HG02970 (cell line): ENCODE measurements around the gene LAP3.
A peak's percentile ranks its signal among the peaks of the same experiment; 100 is the strongest.
"Not testable (repeated sequence)": the region's sequence is repeated elsewhere in the genome, so short reads cannot be mapped to it uniquely, and the experiment has no call there.

Experiments
- ATAC-seq: cut with Tn5 transposase; IDR thresholded peaks from one replicate; pipeline ENCODE4 v1.9.1; 2021; ENCODE audit warnings: mild to moderate bottlenecking, moderate library complexity, moderate number of reproducible peaks; ENCODE audit not compliant: unreplicated experiment, low FRiP score

LAP3 gene

DNA sequence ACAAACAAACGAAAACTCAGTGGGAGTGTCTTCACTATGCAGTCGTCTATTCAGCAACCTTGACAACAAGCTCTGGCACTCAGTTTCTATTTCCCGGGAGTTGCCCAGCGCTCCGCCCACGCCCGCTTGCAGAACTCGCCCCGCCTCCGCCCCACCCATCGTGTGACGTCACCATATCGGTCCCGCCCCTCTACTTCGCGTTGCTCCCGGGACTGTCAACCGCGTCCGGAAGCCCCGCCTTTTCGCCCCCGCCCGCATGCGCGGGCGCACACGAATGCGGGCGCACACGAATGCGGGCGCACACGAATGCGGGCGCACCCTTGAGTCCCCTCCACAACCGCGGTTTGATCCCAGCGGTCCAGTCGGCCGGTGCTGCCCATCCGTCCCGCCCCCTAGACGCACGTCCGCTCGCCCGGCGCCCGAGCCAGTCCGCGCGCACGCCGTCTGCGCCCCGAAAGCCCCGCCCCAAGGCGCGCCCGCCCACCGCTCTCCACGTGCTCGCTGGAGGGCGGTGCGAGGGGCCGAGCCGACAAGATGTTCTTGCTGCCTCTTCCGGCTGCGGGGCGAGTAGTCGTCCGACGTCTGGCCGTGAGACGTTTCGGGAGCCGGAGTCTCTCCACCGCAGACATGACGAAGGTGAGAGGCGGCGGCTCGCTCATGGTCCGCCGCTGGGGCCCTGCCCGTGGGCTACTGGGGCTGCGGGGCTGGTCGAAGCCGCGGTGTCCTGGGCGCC, at the start of gene LAP3:
LAP3 (plus strand) TSS at position 267 of the 733 bp plus-strand sequence; CDS start at position 535, 268 bp downstream.
- ATAC-seq: peak; percentile 82

GRCh38 chr4:17528551-17529165, 48.3 kb upstream of the LAP3 start:
- ATAC-seq: no peak

DNA sequence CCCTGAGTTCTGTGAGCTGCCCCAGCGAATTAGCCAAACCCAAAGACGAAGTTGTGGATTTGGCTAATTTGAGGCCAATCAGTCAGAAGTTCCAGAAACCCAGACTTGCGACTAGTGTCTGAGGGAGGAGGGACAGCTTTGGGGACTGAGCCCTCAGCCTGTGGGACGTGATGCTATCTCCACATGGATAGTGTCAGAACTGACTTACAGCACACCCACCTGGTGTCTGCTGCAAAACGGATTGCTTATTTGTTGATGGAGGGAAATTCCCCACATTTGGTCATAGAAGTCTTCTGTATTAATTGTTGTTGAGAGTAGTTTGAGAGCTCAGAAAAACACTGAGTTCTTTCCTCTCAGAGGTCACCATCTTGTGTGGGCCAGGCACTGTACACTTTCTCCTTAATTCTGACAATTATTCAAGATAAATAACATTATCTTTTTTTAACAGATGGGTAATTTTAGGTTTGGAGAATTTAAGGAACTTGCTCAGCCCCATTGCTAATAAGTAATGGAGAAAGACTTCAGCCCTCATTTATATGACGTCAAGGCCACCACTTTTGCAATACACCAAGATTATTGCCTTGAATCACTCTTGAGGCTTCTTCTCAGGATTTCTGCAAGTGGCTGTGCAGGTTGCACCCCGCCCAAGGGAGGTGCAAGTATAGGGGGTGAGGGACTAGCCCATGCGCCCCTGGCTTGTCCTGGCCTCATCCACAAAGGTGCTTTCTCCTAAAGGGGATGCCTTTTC, 45.3 kb upstream of the LAP3 start:
- no peak for ATAC-seq

DNA sequence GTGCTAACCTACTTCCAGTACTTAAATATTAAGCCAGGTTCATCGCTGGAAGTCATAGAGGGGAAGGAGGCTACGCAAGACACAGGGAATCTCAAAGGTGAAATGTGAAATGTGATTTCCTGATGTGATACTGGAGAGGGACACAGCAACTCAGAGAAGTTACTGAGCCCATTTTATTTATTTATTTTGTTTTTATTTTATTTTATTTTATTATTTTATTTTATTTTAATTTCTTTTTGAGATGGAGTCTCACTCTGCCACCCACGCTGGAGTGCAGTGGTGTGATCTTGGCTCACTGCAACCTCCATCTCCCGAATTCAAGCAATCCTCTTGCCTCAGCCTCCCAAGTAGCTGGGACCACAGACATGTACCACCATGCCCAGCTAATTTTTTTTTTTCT, 42.3 kb upstream of the LAP3 start:
- no peak for ATAC-seq

DNA sequence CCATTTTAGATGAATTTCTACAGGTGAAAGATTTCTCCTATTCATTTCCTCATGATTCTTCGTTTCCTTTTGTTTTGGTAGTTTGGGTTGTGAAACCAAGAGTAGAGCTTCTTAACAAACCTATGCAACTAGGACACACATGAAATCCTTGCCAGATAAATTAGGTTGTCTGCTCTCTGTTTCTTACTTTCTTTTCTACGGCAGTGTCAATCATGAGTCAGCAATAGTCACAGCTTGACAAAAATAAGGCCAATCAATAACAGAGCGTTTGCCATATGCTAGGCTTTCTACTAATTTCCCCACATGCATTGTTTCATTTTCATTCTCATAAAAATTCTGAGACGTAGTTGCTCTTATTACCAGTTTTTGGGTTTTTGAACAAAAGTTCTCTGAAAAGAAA, 41.8 kb upstream of the LAP3 start:
- no peak for ATAC-seq

- ATAC-seq: no peak
These were observed 41.1 kb upstream of the LAP3 start for GRCh38 chr4:17535906-17536305.

DNA sequence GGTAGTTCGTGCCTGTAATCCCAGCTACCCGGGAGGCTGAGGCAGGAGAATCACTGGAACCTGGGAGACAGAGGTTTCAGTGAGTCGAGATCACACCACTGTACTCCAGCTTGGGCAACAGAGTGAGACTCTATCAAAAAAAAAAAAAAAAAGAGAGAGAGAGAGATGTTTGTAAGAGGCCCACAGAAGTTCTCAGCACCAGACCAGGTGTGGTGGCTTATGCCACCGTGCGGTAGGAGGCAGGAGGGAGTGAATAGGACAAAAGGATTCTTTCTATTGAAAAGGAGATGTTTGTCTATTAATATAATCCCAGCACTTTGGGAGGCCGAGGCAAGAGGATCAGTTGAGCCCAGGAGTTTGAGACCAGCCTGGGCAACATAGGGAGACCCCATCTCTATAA, 39.9 kb upstream of the LAP3 start:
- ATAC-seq: not testable (repeated sequence)

DNA sequence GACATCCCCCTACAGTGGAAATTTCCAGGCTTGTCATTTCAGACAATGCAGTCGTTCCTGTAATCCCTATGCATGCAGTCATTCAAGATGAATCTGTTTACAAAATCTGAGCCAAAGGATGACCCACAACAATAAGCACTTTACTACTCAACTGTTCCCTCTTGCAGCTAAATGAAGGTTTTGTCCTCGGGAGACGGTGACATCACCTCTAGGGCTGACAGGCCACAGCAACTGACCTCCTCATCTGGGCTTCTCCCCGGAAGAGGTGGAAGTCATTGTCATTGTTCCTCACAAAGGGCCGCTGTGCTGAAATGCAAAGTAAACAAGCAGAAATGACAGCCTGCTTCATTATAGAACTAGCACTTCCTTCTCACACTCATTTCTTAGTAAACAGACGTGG, 32.8 kb upstream of the LAP3 start:
- no peak for ATAC-seq

DNA sequence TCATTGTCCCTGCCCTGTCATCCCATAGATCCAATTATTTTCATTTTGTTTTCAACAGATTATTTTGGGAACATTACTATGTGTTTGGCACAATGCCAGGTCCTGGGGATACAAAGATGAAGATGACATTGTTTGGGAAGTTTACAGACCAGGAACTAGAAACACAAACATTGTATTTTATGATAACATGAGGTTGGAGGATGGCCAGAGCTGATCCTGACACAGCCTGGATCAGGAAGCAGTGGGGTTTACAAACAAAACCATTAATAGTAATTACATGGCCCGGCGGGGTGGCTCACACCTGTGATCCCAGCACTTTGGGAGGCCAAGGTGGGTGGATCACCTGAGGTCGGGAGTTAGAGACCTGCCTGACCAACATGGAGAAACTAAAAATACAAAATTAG, 32.2 kb upstream of the LAP3 start:
- ATAC-seq: no peak

DNA sequence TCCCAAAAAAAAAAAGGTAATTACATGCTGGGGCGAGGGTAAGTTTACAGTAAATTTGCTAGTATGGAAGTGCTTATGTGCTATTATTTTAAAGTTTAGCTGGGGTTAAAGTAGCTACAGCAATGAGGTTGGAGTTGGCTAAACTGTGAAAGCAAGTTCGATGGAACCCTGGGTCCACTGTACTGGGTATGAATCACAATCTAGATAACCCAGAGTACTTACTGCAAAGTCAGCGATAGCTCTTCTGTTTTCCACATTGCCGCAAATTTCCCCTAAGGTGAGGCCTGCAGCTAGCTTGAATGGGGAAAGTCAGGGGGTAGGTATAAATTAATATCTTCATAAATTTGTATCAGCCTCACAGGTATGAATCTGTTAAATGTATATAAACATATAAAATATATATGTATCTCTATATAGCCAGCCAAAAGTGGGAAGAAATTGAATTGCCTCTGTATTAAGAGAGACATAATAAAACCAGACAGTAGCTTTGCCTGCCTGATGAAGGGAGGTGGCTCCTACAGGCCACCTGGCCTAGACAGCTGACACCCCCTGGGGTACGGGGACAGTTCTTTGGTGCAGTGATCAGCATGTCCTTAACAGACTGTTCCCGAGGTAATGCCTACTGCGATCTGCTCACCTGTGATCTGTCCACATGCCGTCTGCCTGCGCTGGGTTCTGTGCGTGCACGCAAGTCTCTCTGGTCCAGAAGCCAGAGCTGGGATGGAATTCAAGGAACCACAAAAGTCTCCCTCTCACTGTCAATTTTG, 31.4 kb upstream of the LAP3 start:
- no peak for ATAC-seq

DNA sequence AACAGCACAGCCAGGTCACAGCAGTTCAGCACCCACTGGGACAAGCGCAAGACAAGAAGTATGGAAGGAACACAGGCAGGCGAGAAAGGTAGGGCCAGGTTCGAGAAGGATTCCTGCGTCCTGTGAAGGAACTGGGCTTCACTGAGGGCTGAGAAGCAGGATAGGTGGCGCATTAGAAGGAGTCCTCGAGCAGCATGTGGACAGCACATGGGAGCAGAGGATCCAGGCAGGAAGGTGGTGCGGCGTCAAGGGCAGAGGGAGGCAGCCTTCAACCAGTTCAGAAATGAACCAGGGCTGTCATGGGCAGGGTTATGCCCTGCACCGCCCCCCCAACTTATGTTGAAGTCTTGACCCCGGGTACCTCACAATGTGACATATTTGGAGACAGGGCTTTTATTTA, 30.8 kb upstream of the LAP3 start:
- ATAC-seq: no peak

- no peak for ATAC-seq
These were observed 30.3 kb upstream of the LAP3 start for GRCh38 chr4:17546678-17547077.

- no peak for ATAC-seq
These were observed 26.4 kb upstream of the LAP3 start for GRCh38 chr4:17550549-17550948.

GRCh38 chr4:17552427-17552826, 24.6 kb upstream of the LAP3 start:
- ATAC-seq: no peak

- no peak for ATAC-seq
These were observed 22.4 kb upstream of the LAP3 start for GRCh38 chr4:17554568-17554967.

GRCh38 chr4:17556498-17556897, 20.5 kb upstream of the LAP3 start:
- ATAC-seq: no peak

- no peak for ATAC-seq
These were observed 19.1 kb upstream of the LAP3 start for GRCh38 chr4:17557880-17558279.

- ATAC-seq: no peak
These were observed 17.9 kb upstream of the LAP3 start for GRCh38 chr4:17558941-17559708.

DNA sequence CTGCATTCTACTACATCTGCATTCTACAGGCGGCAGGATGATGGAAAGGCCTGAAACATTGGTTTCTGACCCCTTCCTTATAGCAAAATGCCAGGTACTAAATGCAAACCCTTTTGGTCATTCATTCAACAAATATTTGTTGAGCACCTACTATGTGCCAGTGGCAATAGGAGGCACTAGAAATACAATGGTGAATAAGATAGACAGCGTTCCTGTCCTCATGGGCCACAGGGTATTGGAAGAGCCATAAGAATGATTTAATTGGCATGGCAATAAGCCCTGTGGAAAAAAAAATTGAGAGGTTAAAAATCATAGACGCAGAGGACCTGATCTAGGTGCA, 17.3 kb upstream of the LAP3 start:
- ATAC-seq: no peak

- no peak for ATAC-seq
These were observed 16.8 kb upstream of the LAP3 start for GRCh38 chr4:17560065-17560673.
